Esophagus (tissue), 2 donors: ENCODE data around the gene CACNG6. TPM values are rescaled to one million over a fixed set of nuclear protein-coding genes. Genes with fewer than 3 reads are reported as not detected.
"Not testable (repeated sequence)": the region's sequence is repeated elsewhere in the genome, so short reads cannot be mapped to it uniquely, and the experiment has no call there.

ENCODE experiments used
- H3K27ac ChIP-seq, 2 donors: one replicate each; pipeline ENCODE4 v1.5.1; 2013; ENCODE audit warnings: low read depth in 2 of 2, mild to moderate bottlenecking in 2 of 2, inconsistent platforms in 1 of 2, low read length in 1 of 2, moderate library complexity in 1 of 2
- H3K27me3 ChIP-seq, 2 donors: one replicate each; pipeline ENCODE4 v1.6.1; 2013; ENCODE audit warnings: low read length in 2 of 2, control low read depth in 1 of 2, mild to moderate bottlenecking in 1 of 2; ENCODE audit not compliant: insufficient read depth in 2 of 2, control insufficient read depth in 1 of 2
- H3K36me3 ChIP-seq, 2 donors: one replicate each; pipeline ENCODE4 v1.6.1; 2013; ENCODE audit warnings: low read length in 1 of 2; ENCODE audit not compliant: control insufficient read depth in 2 of 2, insufficient read depth in 2 of 2
- H3K4me1 ChIP-seq, 2 donors: one replicate each; pipeline ENCODE4 v1.6.1; 2013; ENCODE audit warnings: low read length in 1 of 2; ENCODE audit not compliant: control insufficient read depth in 2 of 2, insufficient read depth in 2 of 2
- H3K4me3 ChIP-seq, 2 donors: one replicate each; pipeline ENCODE4 v1.5.1; 2013; ENCODE audit warnings: low read length in 2 of 2, mild to moderate bottlenecking in 2 of 2, low read depth in 1 of 2, moderate library complexity in 1 of 2
- H3K9me3 ChIP-seq, 2 donors: one replicate each; pipeline ENCODE4 v1.6.1; 2013; ENCODE audit warnings: mild to moderate bottlenecking in 2 of 2, low read depth in 1 of 2, low read length in 1 of 2, moderate library complexity in 1 of 2; ENCODE audit not compliant: control insufficient read depth in 2 of 2, insufficient read depth in 1 of 2
- WGBS, 2 donors: extraction: QIAGEN DNeasy Blood & Tissue Kit; methylation state at CpG; one replicate each; pipeline ENCODE4 v1.1.7; 2013; 5-methylcytosine and 5-hydroxymethylcytosine counted together
- polyA plus RNA-seq, 2 donors: library from polyadenylated mRNA; stranded (reverse); fragments of 200-250 nt; gene quantifications; one replicate each; pipeline ENCODE4 v1.2.3, GENCODE V29; 2013
- donor health status: healthy with polysubstance abuse.
- donor health status: Bipolar disorder and iron deficiency.

Gene CACNG6, protein sequence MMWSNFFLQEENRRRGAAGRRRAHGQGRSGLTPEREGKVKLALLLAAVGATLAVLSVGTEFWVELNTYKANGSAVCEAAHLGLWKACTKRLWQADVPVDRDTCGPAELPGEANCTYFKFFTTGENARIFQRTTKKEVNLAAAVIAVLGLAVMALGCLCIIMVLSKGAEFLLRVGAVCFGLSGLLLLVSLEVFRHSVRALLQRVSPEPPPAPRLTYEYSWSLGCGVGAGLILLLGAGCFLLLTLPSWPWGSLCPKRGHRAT
- not detected for polyA plus RNA-seq

DNA sequence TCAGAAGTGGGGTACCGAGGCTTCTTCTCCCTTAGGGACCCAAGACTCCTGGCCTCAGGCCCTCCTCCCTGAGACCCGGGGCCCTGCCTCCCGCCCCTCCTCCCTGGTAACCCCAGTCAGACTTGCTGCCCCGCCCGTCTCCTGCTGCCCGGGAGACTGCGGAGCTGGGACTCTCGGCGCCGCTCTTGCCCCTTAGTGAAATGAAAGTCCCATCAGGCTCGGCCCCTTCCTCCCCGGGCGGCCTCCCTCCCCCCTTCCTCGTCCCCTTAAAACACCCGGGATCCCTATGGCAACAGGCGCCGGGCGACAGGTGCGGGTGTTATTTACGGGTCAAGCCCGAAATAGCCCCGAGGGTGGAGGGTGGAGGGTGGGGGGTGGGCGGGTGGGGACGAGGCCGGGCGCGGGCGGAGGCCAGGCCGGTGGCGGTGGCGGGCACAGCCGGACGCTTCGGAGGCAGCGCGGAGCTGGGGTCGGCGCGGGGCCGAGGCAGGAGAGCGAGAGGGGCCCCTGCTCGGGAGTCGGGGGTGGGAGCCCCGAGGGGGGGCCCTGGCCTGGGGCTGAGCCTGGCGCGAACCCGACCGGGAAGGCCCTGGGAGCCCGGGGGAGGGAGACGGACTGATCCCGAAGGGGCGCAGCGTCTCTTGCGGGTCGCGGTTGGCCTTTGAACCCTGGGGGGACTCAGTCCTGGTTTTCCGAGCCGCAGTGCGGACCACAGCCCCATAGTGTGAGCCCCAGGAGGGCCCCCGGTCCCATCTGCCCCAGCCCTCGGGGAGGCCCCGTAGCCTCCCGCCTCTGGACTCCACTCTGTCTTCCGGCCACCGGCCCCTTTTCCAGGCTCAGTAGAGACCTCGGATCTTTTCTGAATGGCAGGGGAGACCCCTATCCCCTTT, at the start of gene CACNG6:
CACNG6 (plus strand) TSS at position 414 of the 890 bp plus-strand sequence. CDS start 1,241 bp downstream, outside the sequence.
- WGBS, 2 donors = 3 to 6% methylated on average over 25 to 66 of the region's 66 CpGs
- peaks cover 5 to 18% of the 10 kb centered on the region in 2 donors for H3K27me3 ChIP-seq
- H3K4me3 ChIP-seq = peak within 1 kb of the TSS; percentile 12 to 19

GRCh38 chr19:53942001-53942786, 49.2 kb upstream of the CACNG6 start:
- Histone ChIP-seq H3K4me3 (no peak overlapping the region), H3K4me1 (no peaks in the 10 kb centered on the region), H3K9me3 (peaks cover 0 to 7% of the 10 kb centered on the region in 2 donors), H3K27ac (no peak overlapping the region), H3K36me3 (no peaks in the 10 kb centered on the region), H3K27me3 (no peaks in the 10 kb centered on the region)
- WGBS, 2 donors = 10 to 12% methylated on average over 51 to 55 of the region's 55 CpGs

More for the DNA sequence above, at the start of gene CACNG6:
- no peak within 1 kb of the TSS for H3K27ac ChIP-seq
- H3K9me3 ChIP-seq = no peaks in the 10 kb centered on the region
- H3K4me1 ChIP-seq = peaks cover 3 to 4% of the 10 kb centered on the region in 2 donors
- H3K36me3 ChIP-seq = no peaks in the 10 kb centered on the region

DNA sequence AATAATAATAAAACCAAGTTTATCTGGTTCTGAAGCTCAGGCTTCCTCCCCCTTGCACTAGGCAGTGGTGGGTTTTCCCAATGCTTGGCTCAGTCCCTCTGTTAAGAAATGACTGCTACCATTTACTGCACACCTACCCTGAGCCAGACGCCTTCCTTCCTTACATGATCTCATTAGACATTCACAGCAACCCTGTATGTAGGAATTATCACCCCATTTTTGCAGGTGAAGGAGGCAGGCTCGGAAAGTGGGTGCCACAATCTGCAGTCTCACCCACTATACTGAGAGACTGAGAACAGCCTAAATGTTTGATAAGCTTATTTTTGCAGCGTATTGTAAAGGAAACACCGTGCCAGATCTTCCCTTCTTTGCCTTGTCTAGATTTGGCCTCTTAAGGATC, 47.0 kb upstream of the CACNG6 start:
- Histone ChIP-seq H3K4me1 (no peaks in the 10 kb centered on the region), H3K36me3 (no peaks in the 10 kb centered on the region), H3K27ac (no peak overlapping the region), H3K9me3 (peaks cover 0 to 7% of the 10 kb centered on the region in 2 donors), H3K4me3 (no peak overlapping the region), H3K27me3 (no peaks in the 10 kb centered on the region)
- WGBS, 2 donors = 80 to 83% methylated on average over 4 of the region's 4 CpGs

DNA sequence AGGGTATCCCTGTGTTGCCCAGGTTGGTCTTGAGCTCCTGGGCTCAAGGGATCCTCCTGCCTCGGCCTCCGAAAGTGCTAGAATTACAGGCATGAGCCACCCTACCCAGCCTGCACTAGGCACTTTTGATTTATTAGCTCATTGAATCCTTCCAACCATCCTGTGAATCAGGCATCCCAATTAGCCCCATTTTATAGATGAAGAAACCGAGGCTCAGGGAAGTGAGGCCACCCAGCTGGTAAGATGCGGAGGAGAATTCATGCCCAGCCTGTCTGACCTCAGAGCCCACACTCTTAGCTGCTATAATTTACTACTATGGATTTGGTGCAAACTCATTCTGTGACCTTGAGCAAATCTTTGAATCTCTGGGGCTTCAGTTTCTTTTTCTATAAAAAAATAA, 46.5 kb upstream of the CACNG6 start:
- Histone ChIP-seq H3K4me3 (no peak overlapping the region), H3K27ac (no peak overlapping the region), H3K27me3 (no peaks in the 10 kb centered on the region), H3K36me3 (no peaks in the 10 kb centered on the region), H3K4me1 (no peaks in the 10 kb centered on the region), H3K9me3 (peaks cover 0 to 7% of the 10 kb centered on the region in 2 donors)
- WGBS, 2 donors = 85 to 90% methylated on average over 4 of the region's 4 CpGs

DNA sequence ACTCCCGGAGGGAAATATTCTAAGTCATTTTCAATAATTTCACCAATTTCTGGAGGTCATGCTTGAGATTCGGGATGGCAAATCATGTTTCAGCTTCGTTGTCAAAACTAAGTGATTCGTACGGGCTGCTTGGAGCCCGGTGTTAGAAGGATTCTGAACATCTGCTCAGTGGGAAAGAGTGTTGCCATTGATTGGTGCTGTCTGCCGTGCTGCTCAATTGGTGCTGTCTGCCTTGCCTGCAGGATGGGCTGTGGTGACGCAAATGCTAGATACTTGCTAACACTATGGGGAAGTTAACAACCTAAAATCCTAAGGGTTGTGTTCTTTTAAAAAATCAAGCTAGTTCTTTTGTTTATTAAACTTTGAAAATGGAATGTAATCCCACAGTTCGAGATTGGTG, 46.0 kb upstream of the CACNG6 start:
- H3K4me3 ChIP-seq = no peak overlapping the region
- H3K9me3 ChIP-seq = peaks cover 0 to 7% of the 10 kb centered on the region in 2 donors
- no peaks in the 10 kb centered on the region for H3K27me3 ChIP-seq
- no peaks in the 10 kb centered on the region for H3K4me1 ChIP-seq
- H3K27ac ChIP-seq = no peak overlapping the region
- no peaks in the 10 kb centered on the region for H3K36me3 ChIP-seq
- 42 to 49% methylated on average over 9 of the region's 9 CpGs for WGBS, 2 donors

DNA sequence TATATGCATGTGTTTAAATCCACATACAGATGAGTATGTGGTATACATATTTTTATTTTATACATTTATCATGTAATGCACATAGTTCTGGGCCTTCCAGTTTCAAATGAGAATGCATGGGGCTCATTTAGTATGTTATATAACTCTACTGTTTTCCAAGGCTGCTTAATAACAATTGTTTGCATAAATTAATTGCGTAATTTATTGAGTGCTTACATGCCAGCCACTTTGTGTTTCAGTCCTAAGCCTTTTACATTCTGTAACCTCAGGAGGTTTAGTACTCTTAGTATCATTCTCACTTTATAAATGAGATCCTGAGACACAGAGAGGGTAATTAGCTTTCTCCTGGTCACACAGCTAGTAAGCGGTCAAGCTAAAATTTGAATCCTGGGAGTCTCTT, 45.4 kb upstream of the CACNG6 start:
- peaks cover 0 to 7% of the 10 kb centered on the region in 2 donors for H3K9me3 ChIP-seq
- 95 to 96% methylated on average over 2 of the region's 2 CpGs for WGBS, 2 donors
- H3K36me3 ChIP-seq = no peaks in the 10 kb centered on the region
- no peaks in the 10 kb centered on the region for H3K27me3 ChIP-seq
- H3K4me3 ChIP-seq = no peak overlapping the region
- no peak overlapping the region for H3K27ac ChIP-seq
- no peaks in the 10 kb centered on the region for H3K4me1 ChIP-seq

GRCh38 chr19:53947624-53948023, 43.8 kb upstream of the CACNG6 start:
- Histone ChIP-seq H3K36me3 (no peaks in the 10 kb centered on the region), H3K9me3 (peaks cover 0 to under 1% of the 10 kb centered on the region in 2 donors), H3K4me3 (no peak overlapping the region), H3K27me3 (no peaks in the 10 kb centered on the region), H3K4me1 (no peaks in the 10 kb centered on the region), H3K27ac (no peak overlapping the region)
- 63 to 71% methylated on average over 5 of the region's 5 CpGs for WGBS, 2 donors

DNA sequence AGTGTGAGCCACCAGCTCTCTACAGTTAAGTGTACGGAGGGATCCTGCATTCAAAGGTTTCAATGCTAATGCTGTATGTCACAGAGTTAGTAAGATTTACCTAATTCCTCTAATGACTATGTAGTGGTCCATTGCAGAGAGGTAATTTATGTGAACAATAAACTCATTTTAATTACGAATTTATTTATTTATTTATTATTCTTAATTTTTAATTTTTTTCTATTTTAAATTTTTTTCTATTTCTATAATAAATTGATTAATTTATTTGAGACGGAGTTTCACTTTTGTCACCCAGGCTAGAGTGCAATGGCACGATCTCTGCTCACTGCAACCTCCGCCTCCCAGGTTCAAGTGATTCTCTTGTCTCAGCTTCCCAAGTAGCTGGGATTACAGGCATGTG, 42.8 kb upstream of the CACNG6 start:
- WGBS, 2 donors = 80 to 81% methylated on average over 5 of the region's 5 CpGs
- H3K9me3 ChIP-seq, H3K27me3 ChIP-seq: not testable (repeated sequence)

DNA sequence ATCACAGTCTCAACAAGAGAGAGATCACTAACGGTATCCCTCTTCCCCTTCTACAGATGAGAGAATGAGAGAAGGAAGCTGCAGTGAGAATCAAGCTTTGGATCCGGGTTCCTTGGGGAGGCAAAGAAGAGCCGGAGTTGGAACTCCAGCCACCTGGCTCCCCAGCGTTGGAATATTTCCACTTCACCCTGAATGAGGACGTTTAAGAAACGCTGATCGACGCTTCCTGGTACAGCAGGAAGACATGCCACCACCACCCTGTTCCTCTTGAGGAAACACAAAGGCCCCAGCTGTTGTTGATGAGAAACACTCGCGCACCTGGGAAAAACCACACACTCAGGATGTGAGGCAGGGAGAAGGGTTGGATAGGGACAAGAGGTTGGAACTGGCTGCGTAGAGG, 40.0 kb upstream of the CACNG6 start:
- 46 to 55% methylated on average over 11 of the region's 11 CpGs for WGBS, 2 donors
- H3K27ac ChIP-seq = no peak overlapping the region
- no peaks in the 10 kb centered on the region for H3K36me3 ChIP-seq
- H3K9me3 ChIP-seq = no peaks in the 10 kb centered on the region
- no peaks in the 10 kb centered on the region for H3K4me1 ChIP-seq
- no peak overlapping the region for H3K4me3 ChIP-seq
- no peaks in the 10 kb centered on the region for H3K27me3 ChIP-seq

More for the DNA sequence above, 42.8 kb upstream of the CACNG6 start:
- not testable (repeated sequence) for H3K36me3 ChIP-seq, H3K27ac ChIP-seq, H3K4me1 ChIP-seq, H3K4me3 ChIP-seq
